GM21360 (cell line): Measurements from ENCODE around the gene TGFBI.
"Not testable (repeated sequence)": the region's sequence is repeated elsewhere in the genome, so short reads cannot be mapped to it uniquely, and the experiment has no call there.

Experiments used
- ATAC-seq: cut with Tn5 transposase; IDR thresholded peaks from one replicate; pipeline ENCODE4 v1.9.1; 2021; ENCODE audit warnings: mild to moderate bottlenecking, moderate library complexity; ENCODE audit not compliant: unreplicated experiment

The TGFBI gene

DNA sequence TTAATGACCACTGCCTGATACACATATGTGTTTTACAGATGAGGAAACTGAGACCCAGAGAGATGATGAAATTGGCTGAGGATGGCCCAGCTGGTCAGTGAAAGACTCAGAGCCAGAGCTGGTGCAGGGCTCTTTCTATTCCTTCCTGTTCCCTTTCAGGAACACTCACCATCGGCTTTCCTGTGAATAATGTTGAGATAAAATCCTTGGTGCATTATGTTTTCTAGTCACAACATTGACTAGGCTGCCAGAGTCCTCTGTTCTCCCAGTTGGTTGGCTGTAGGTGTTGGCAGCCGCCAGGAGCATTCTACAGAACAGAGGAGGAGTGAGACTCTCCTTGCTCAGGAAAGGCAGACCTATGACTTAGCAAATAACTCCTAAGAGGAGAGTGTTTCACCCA, 14.8 kb downstream of the TGFBI start:
- ATAC-seq, result no peak

- ATAC-seq, result no peak
These were observed 15.3 kb downstream of the TGFBI start for GRCh38 chr5:136043968-136044610.

DNA sequence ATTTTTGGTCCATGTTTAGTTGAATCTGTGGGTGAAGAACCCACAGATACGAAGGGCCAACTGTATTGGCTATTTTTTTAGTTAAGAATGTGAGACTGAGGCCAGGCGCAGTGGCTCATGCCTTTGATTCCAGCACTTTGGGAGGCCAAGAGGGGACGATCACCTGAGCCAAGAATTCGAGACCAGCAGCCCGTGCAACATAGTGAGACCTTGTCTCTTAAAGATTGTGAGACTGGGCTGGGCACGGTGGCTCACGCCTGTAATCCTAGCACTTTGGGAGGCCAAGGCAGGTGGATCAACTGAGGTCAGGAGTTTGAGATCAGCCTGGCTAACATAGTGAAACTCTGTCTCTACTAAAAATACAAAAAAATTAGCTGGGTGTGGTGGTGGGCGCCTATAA, 16.2 kb downstream of the TGFBI start:
- not testable (repeated sequence) for ATAC-seq

GRCh38 chr5:136046246-136046645, 17.5 kb downstream of the TGFBI start:
- ATAC-seq, result no peak

- ATAC-seq, result no peak
These were observed 19.1 kb downstream of the TGFBI start for GRCh38 chr5:136047858-136048257.

- no peak for ATAC-seq
These were observed 20.2 kb downstream of the TGFBI start for GRCh38 chr5:136048966-136049365.

GRCh38 chr5:136051486-136052220, 22.9 kb downstream of the TGFBI start:
- ATAC-seq, result no peak

DNA sequence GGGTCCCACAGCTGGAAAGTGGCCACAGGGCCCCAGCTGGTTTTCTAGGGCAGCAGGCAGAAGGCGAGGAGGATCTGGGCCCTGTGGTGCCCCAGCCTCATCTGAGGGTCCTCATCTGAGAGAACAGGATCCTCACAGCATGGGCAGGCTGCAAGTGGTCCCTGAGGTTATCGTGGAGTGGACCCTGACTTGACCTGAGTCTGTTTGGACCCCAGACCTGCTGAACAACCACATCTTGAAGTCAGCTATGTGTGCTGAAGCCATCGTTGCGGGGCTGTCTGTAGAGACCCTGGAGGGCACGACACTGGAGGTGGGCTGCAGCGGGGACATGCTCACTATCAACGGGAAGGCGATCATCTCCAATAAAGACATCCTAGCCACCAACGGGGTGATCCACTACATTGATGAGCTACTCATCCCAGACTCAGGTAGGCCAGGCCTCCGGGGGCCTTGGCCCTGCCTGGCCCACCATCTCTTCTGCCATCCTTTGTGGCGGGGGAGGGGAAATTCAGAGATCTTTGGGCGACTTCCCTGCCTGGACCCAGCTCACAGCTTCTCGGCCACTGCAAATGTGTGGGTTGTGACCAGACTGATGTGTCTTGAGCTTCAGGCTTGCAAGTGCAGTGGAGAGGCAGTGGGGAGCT, 24.0 kb downstream of the TGFBI start:
- ATAC-seq, result no peak

- no peak for ATAC-seq
These were observed 24.8 kb downstream of the TGFBI start for GRCh38 chr5:136053336-136054141.

DNA sequence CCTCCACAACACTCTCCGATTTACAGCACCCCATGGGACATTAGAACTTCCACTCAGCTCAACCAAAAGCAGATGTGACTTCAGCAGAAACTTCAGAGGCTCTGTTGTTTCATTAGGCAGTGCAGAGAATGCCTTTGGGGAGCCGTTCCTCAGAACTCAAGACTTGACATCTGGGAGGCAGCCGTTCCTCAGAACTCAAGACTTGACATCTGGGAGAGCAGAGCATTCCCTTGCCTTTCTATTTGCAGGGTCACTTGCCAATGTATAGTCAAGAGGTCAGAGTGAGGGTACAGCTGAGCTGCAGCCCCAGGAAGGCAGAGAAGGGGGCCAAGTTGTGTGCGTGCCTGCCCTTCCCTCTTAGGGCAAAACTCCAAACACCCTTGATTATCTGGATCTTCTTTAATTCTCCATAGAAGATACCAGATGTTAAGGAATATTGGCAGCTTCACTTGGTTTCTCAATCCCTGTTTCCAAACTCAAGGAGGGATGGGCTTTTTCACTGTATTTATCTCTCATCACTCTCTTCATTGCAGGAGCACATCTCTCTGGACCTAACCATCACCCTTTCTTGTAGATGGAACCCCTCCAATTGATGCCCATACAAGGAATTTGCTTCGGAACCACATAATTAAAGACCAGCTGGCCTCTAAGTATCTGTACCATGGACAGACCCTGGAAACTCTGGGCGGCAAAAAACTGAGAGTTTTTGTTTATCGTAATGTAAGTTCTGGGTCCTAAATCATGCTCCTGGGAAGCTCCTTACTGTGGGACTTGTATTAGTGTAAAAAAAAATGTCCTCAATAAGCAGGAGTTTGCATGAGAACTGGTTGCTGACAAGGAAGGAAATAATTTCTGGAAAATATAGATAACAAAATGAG, 25.6 kb downstream of the TGFBI start:
- ATAC-seq, result no peak

- no peak for ATAC-seq
These were observed 27.0 kb downstream of the TGFBI start for GRCh38 chr5:136055612-136056309.

- ATAC-seq, result no peak
These were observed 27.5 kb downstream of the TGFBI start for GRCh38 chr5:136056336-136056735.

- ATAC-seq, result no peak
These were observed 28.1 kb downstream of the TGFBI start for GRCh38 chr5:136056771-136057335.

- ATAC-seq, result no peak
These were observed 28.7 kb downstream of the TGFBI start for GRCh38 chr5:136057401-136058038.

DNA sequence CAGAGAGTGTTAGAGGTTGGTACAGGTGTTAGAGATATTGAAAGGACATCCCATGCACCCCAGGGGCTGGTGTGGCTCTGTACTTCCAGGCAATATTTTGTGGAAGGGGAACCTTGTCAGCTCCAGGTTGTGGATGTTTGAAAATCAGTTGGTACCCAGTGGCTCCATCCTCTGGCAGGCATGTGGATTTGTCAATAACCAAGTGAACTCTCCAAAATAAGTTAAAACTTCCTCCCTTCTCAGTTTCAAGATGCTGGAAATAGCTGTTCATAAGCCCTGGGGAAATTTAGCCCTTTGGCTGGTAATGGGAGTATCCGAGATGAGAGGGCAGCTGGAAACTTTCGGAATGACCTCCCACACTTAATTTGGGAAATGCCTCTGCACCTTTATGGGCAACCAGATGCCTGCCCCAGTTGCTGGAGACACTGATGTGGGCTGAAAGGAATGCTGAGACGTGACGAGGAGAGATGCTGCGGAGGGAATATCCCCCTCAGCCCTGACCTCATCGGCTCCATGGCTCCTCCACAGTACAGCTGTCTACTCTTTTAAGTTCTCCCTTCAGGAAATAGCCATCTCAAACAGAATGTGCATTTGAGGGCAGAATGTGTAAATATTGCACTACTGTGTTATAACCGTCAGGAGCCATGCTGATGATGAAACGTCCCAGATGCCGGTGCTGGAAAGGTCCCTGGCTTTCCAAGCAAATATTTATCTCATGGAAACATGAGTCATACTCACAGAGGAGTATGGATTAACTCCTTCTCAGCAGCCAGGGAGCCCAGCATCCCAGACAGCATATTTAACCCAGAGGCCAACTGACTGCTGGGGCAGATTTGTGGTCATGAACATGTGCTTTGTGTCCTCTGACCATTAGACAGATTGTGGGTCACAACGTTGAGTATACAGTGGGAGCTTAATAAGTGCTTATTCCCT, 29.5 kb downstream of the TGFBI start:
- no peak for ATAC-seq

- ATAC-seq, result no peak
These were observed 30.2 kb downstream of the TGFBI start for GRCh38 chr5:136058972-136059354.

- no peak for ATAC-seq
These were observed 32.2 kb downstream of the TGFBI start for GRCh38 chr5:136060963-136061362.
